T47D (cell line): ENCODE data around the gene GRIN2A.

ENCODE experiments used
- DNase-seq, 2 experiments: peaks; one replicate each; pipeline versions ENCODE4 v3.0.0 to v3.0.0-alpha.2; 2011 to 2012; ENCODE audit warnings: low read depth in 1 of 2, low spot score in 1 of 2
- JUND ChIP-seq: IDR thresholded peaks from 2 replicates; pipeline ENCODE4 v1.6.1; 2012; ENCODE audit warnings: low read depth
- in situ Hi-C: cut with HindIII; loops from 2 replicates; pipeline ENCODE4 v1.10.0; 2016; ENCODE audit warnings: low sequenced_read_pairs, low pct_unique_long_range_greater_than_20kb

Gene GRIN2A

DNA sequence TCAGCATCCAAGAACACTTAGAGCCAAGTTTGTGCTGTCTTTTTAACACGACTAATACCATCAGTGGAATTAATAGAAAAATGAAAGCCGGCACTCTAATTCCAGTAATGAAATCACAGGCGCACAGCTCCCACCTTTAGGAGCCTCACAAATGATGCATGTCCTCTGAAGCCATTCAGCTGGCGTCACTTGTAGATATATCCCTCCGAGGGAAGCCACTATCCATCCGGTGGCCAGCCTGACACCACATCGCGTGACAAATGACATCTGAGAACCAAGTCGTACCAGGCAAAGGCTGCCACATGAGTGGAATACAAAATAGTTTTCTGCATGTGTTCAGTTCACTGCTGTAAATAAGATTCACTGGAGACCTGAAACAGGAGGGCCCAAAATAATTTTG is 205.6 kb downstream of the GRIN2A start:
- TF ChIP-seq JUND: no peak
- in situ Hi-C loops: no loop called here
- DNase-seq: no peak

GRCh38 chr16:9971907-9972306 is 210.3 kb downstream of the GRIN2A start:
- TF ChIP-seq JUND: no peak
- in situ Hi-C loops: no loop called here
- no peak for DNase-seq

GRCh38 chr16:9970796-9971195 is 211.4 kb downstream of the GRIN2A start:
- in situ Hi-C loops: no loop called here
- TF ChIP-seq JUND: no peak
- DNase-seq: no peak

GRCh38 chr16:9970244-9970643 is 212.0 kb downstream of the GRIN2A start:
- no peak for DNase-seq
- no peak for TF ChIP-seq JUND
- in situ Hi-C loops: no loop called here

DNA sequence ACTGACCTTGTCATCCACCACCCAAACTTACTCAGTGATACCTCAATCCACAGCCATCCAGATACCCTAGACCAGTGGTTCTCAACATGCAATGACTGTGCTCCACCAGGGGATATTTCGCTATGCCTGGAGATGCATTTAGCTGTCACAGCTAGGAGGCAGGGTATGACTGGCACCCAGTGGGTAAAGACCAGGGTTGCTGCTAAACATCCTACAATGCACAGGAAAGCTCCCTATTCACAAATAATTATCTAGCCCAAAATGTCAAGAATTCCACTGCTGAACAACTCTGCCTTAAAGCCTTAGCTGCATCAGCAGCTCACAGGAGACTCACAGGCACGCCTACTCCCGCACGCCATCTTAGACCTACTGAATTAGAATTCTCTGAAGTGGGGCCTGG is 212.6 kb downstream of the GRIN2A start:
- no peak for DNase-seq
- TF ChIP-seq JUND: no peak
- in situ Hi-C loops: no loop called here

GRCh38 chr16:9966569-9967157 is 215.6 kb downstream of the GRIN2A start:
- no peak for TF ChIP-seq JUND
- in situ Hi-C loops: no loop called here
- no peak for DNase-seq

DNA sequence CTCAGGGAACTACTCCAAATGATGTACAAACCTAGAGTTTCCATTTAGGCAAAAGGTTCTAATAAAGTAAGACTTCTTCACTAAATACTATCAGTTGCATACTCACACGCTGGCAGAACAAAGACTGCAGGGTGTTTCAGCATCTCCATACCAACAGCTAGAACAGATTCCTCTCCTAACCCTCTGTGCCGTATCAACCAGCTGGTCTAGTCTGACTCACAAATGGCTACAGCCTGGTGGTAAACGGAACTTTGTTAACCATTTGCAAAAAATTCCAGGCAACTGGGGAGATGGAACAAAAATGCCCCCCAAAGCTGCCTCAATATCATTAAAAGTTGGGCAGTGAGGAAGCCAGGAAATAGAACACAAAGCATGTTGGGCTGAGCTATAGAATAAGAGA is 217.1 kb downstream of the GRIN2A start:
- in situ Hi-C loops: no loop called here
- no peak for TF ChIP-seq JUND
- DNase-seq: no peak

- in situ Hi-C loops: no loop called here
- no peak for DNase-seq
- no peak for TF ChIP-seq JUND
Measured at GRCh38 chr16:9964426-9964825, 217.8 kb downstream of the GRIN2A start.

GRCh38 chr16:9957433-9957832 is 224.8 kb downstream of the GRIN2A start:
- DNase-seq: no peak
- no peak for TF ChIP-seq JUND
- in situ Hi-C loops: no loop called here

GRCh38 chr16:9957002-9957401 is 225.2 kb downstream of the GRIN2A start:
- no peak for TF ChIP-seq JUND
- no peak for DNase-seq
- in situ Hi-C loops: no loop called here

DNA sequence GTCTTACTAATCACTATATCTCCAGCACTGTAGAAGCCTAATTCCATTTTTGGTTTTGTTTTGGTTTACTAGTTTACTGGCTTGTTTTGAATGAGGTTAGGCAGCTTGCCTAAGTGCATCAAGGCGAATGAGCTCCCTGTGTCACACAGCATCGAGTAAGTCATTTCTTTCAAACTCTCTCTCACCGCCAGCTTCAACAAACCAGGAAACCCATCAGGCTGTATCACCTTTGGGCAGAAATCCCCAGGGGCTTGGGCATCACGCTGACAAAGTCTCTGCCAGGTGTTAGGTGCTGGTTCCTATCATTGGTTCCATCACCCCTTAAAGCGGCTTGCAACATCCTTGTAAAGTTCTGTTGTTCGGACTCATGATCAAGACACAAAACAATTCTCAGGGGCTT is 226.6 kb downstream of the GRIN2A start:
- no peak for DNase-seq
- in situ Hi-C loops: no loop called here
- no peak for TF ChIP-seq JUND

DNA sequence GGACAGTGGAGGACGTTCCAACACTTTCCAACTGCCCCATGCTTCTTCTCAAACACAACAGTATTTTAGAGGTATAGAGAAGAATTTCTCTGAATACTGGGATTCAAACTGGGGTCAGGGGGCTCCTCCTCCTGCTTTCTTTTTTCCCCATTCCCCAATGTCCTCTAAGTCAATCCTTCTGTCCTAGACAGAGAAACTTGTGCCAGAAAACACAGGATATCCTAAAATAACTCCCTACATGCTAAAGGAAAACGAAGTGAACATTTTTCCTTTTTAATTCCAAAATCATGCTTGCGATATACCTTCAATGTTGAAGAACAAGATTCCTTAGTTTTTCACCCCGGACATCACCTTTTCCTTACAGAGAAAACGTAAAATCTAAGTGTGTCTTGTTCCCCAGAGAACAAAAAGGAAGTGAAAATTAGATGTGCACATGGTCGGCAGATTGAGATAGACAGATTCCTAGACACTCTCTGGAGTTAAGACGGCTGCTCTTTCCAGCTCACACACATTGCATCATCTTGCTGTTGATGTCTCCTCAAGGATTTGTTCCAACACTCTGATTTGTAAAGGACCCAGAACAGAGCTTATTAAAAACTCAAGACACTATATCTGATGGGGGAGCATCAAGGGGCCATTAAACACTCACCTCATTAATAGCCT is 228.2 kb downstream of the GRIN2A start:
- TF ChIP-seq JUND: no peak
- in situ Hi-C loops: no loop called here
- no peak for DNase-seq

GRCh38 chr16:9950658-9951057 is 231.6 kb downstream of the GRIN2A start:
- DNase-seq: peak in 1 of 2 experiments; percentile 8
- in situ Hi-C loops: no loop called here
- TF ChIP-seq JUND: no peak

GRCh38 chr16:9949396-9949795 is 232.8 kb downstream of the GRIN2A start:
- DNase-seq: no peak
- in situ Hi-C loops: no loop called here
- no peak for TF ChIP-seq JUND

DNA sequence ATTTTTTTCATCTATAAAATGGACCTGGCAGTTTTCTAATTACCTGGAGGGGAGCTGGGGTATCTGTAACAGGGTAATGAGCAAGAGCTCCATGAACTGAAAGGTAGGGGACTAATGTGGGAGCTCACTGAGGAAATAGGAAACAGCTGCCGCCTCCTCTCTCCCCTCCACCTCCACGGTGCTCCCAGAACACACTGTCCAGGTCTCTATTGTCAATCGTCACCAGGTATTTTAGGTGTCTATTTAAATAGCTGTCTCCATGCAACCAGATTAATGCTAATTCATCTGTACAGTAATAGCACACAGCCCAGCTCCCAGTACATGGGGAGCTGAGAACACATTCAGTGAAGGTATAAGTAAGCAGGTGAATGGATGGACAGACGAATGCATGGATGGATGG is 233.3 kb downstream of the GRIN2A start:
- TF ChIP-seq JUND: no peak
- no peak for DNase-seq
- in situ Hi-C loops: no loop called here
